GM23338 (cell line): ENCODE data around the gene RUVBL1. TPM values are rescaled to one million over a fixed set of nuclear protein-coding genes. Genes with fewer than 3 reads are reported as not detected.

Experiments
- CTCF ChIP-seq, 2 experiments: fragments of 200-600 bp in 1 of 2; sonication (generic) in 1 of 2; conservative IDR thresholded peaks; 2 replicates each; pipeline versions ENCODE4 v1.5.1 to v1.6.1; 2016 to 2017; ENCODE audit warnings: antibody characterized with exemption in 2 of 2, low read depth in 2 of 2, mild to moderate bottlenecking in 2 of 2, moderate library complexity in 1 of 2
- EZH2 ChIP-seq: fragments of 200-600 bp; sonication (generic); IDR thresholded peaks from one replicate; pipeline ENCODE4 v1.8.0; 2017; ENCODE audit warnings: antibody characterized with exemption, mild to moderate bottlenecking, low read depth; ENCODE audit not compliant: unreplicated experiment
- REST ChIP-seq: IDR thresholded peaks from one replicate; pipeline ENCODE4 v1.6.1; 2018; ENCODE audit warnings: antibody characterized with exemption; ENCODE audit not compliant: unreplicated experiment
- ZNF331 ChIP-seq: fragments of 250-450 bp; sonication (Bioruptor Pico); IDR thresholded peaks from 2 replicates; pipeline ENCODE4 v1.5.0; 2020; ENCODE audit warnings: low read depth, mild to moderate bottlenecking, moderate library complexity
- polyA plus RNA-seq: library from polyadenylated mRNA; unstranded; fragments of >200 nt; fragmentation: Nextera tagmentation; extraction: Ambion mirVana; gene quantifications from 2 replicates; pipeline ENCODE4 v1.2.1, GENCODE V29; 2016
- total RNA-seq: library from RNA; depleted of rRNA; stranded (reverse); fragments of >200 nt; shearing (Covaris generic); gene quantifications from 2 replicates; pipeline ENCODE4 v1.2.3, GENCODE V29; 2014
- TF ChIP-seq, protein P1 (sequence below): fragments of 250-450 bp; sonication (Bioruptor Pico); IDR thresholded peaks from 2 replicates; pipeline ENCODE4 v1.5.0; 2020; ENCODE audit warnings: mild to moderate bottlenecking, moderate library complexity

The RUVBL1 gene
- total and polyA plus RNA-seq, 2 experiments from 2014 or later = 133 to 136 TPM

DNA sequence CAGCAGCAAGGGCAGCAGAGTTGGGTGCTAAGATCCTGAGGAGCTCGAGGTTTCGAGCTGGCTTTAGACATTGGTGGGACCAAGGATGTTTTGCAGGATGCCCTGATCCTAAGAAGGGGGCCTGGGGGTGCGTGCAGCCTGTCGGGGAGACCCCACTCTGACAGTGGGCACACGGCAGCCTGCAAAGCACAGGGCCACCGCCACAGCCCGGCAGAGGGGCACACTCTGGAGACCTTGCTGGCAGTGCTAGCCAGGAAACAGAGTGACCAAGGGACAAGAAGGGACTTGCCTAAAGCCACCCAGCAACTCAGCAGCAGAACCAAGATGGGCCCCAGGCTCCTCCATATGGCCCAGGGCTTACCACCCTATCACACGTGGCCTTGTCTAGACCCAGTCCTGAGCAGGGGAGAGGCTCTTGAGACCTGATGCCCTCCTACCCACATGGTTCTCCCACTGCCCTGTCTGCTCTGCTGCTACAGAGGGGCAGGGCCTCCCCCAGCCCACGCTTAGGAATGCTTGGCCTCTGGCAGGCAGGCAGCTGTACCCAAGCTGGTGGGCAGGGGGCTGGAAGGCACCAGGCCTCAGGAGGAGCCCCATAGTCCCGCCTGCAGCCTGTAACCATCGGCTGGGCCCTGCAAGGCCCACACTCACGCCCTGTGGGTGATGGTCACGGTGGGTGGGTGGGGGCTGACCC is 52.6 kb downstream of the RUVBL1 start (continued):
- TF ChIP-seq, protein P1, sequence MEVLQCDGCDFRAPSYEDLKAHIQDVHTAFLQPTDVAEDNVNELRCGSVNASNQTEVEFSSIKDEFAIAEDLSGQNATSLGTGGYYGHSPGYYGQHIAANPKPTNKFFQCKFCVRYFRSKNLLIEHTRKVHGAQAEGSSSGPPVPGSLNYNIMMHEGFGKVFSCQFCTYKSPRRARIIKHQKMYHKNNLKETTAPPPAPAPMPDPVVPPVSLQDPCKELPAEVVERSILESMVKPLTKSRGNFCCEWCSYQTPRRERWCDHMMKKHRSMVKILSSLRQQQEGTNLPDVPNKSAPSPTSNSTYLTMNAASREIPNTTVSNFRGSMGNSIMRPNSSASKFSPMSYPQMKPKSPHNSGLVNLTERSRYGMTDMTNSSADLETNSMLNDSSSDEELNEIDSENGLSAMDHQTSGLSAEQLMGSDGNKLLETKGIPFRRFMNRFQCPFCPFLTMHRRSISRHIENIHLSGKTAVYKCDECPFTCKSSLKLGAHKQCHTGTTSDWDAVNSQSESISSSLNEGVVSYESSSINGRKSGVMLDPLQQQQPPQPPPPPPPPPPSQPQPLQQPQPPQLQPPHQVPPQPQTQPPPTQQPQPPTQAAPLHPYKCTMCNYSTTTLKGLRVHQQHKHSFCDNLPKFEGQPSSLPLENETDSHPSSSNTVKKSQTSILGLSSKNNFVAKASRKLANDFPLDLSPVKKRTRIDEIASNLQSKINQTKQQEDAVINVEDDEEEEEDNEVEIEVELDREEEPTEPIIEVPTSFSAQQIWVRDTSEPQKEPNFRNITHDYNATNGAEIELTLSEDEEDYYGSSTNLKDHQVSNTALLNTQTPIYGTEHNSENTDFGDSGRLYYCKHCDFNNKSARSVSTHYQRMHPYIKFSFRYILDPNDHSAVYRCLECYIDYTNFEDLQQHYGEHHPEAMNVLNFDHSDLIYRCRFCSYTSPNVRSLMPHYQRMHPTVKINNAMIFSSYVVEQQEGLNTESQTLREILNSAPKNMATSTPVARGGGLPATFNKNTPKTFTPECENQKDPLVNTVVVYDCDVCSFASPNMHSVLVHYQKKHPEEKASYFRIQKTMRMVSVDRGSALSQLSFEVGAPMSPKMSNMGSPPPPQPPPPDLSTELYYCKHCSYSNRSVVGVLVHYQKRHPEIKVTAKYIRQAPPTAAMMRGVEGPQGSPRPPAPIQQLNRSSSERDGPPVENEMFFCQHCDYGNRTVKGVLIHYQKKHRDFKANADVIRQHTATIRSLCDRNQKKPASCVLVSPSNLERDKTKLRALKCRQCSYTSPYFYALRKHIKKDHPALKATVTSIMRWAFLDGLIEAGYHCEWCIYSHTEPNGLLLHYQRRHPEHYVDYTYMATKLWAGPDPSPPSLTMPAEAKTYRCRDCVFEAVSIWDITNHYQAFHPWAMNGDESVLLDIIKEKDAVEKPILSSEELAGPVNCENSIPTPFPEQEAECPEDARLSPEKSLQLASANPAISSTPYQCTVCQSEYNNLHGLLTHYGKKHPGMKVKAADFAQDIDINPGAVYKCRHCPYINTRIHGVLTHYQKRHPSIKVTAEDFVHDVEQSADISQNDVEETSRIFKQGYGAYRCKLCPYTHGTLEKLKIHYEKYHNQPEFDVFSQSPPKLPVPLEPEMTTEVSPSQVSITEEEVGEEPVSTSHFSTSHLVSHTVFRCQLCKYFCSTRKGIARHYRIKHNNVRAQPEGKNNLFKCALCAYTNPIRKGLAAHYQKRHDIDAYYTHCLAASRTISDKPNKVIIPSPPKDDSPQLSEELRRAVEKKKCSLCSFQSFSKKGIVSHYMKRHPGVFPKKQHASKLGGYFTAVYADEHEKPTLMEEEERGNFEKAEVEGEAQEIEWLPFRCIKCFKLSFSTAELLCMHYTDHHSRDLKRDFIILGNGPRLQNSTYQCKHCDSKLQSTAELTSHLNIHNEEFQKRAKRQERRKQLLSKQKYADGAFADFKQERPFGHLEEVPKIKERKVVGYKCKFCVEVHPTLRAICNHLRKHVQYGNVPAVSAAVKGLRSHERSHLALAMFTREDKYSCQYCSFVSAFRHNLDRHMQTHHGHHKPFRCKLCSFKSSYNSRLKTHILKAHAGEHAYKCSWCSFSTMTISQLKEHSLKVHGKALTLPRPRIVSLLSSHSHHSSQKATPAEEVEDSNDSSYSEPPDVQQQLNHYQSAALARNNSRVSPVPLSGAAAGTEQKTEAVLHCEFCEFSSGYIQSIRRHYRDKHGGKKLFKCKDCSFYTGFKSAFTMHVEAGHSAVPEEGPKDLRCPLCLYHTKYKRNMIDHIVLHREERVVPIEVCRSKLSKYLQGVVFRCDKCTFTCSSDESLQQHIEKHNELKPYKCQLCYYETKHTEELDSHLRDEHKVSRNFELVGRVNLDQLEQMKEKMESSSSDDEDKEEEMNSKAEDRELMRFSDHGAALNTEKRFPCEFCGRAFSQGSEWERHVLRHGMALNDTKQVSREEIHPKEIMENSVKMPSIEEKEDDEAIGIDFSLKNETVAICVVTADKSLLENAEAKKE (CRISPR knock-in tag) = no peak
- TF ChIP-seq EZH2 = no peak
- TF ChIP-seq CTCF (conservative IDR thresholded peaks at IDR 0.05; ENCODE audit: low read depth in 2 of 2) = no peak
- no peak for TF ChIP-seq ZNF331 (CRISPR knock-in tag)
- no peak for TF ChIP-seq REST
